SJSA1 (cell line): Measurements from ENCODE around the gene TIMM44. TPM values are rescaled to one million over a fixed set of nuclear protein-coding genes. Genes with fewer than 3 reads are reported as not detected.
"Not testable (repeated sequence)": the region's sequence is repeated elsewhere in the genome, so short reads cannot be mapped to it uniquely, and the experiment has no call there.

ENCODE experiments used
- DNase-seq, 2 experiments: peaks; one replicate each; pipeline ENCODE4 v3.0.0-alpha.2; 2015 to 2020; ENCODE audit warnings: low spot score in 2 of 2, low read depth in 1 of 2
- H3K27ac ChIP-seq: fragments of 250-450 bp; sonication (Bioruptor Pico); 2 replicates; pipeline ENCODE4 v1.5.1; 2020; ENCODE audit warnings: mild to moderate bottlenecking, moderate library complexity
- H3K27me3 ChIP-seq: fragments of 250-450 bp; sonication (Bioruptor Pico); replicated peaks from 2 replicates; pipeline ENCODE4 v1.5.1; 2020; ENCODE audit warnings: mild to moderate bottlenecking, moderate library complexity
- H3K36me3 ChIP-seq: fragments of 250-450 bp; sonication (Bioruptor Pico); 2 replicates; pipeline ENCODE4 v1.5.1; 2020; ENCODE audit warnings: mild to moderate bottlenecking
- H3K4me1 ChIP-seq: fragments of 250-450 bp; sonication (Bioruptor Pico); replicated peaks from 2 replicates; pipeline ENCODE4 v1.6.1; 2021; ENCODE audit warnings: mild to moderate bottlenecking
- H3K4me3 ChIP-seq: fragments of 250-450 bp; sonication (Bioruptor Pico); 2 replicates; pipeline ENCODE4 v1.5.1; 2020; ENCODE audit warnings: mild to moderate bottlenecking
- H3K9me3 ChIP-seq: fragments of 250-450 bp; sonication (Bioruptor Pico); replicated peaks from 2 replicates; pipeline ENCODE4 v1.5.1; 2020; ENCODE audit warnings: mild to moderate bottlenecking
- total RNA-seq: library from RNA; depleted of rRNA; stranded (reverse); fragments of >200 nt; shearing (Covaris generic); gene quantifications from 2 replicates; pipeline ENCODE4 v1.2.3, GENCODE V29; 2014

Gene TIMM44
- total RNA-seq, 1 experiment from 2014 or later, result 65.3 TPM

GRCh38 chr19:7893362-7894101 lies 49.9 kb downstream of the TIMM44 start:
- H3K27ac ChIP-seq, result not testable (repeated sequence)

DNA sequence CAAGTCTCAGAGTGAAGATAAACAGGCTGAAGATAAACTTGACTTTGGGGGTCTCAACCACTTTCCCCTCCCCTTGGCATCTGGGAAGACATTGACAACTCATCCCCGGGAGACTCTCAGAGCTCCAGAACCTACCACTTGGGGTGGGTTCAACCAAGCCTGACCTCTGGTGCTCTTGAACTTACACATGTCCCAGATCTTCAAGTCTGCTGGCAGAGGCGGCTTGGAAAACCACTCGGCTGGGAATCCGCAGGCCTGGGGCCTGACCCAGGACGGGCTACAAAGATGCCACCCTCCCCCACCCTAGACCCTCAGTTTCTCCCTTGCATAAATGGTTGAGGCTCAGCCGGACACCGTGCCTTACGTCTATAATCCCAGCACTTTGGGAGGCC lies 54.6 kb downstream of the TIMM44 start:
- Histone ChIP-seq H3K4me1 (peaks cover 9% of the 10 kb centered on the region; the same call in 1 of the 2 replicates), H3K27ac (no peak overlapping the region), H3K36me3 (no peaks in the 10 kb centered on the region)

More at GRCh38 chr19:7893362-7894101, 49.9 kb downstream of the TIMM44 start:
- H3K4me1 ChIP-seq, DNase-seq, H3K4me3 ChIP-seq, H3K36me3 ChIP-seq, H3K27me3 ChIP-seq, H3K9me3 ChIP-seq: not testable (repeated sequence)

DNA sequence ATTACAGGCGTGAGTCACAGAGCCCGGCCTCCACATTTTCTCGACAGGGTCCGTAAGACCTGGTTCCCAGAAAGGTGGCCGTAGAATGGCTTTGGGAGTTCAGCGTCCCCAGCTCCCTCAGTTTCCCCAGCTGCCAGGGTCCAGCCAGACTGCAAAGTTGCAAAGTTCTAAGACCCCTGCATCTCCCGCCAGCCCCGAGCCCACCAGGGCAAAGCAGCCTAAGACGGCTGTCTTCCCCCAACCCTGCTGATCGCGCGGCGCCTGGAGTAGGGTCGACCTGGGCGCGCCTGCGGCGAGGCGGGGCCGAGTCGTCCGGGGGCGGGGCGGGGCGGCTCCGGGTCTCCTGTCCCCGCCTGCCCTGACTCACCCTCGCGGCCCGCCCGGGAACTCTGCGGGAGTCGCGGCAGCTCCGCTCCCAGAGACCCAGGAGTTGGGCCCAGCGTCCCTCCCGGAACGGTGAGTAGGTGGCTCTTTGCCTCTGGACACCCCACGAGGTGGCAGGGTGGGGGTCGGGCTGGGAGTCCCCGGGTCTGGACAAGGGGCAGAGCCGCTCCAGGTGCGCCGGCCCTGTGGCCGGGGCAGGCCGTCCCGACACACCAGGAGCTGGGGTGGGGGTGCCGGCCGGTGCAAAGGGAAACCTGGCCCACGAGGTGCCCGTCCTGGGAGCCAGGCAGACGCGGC lies 55.2 kb downstream of the TIMM44 start, which contains the start of gene LRRC8E:
LRRC8E (plus strand) TSS at position 366 of the 681 bp plus-strand sequence. CDS start 7,094 bp downstream, outside the sequence.
- Histone ChIP-seq H3K36me3 (no peaks in the 10 kb centered on the region), H3K4me3 (peak within 1 kb of the TSS; percentile 43), H3K4me1 (peaks cover 9% of the 10 kb centered on the region; the same call in 1 of the 2 replicates), H3K27ac (no peak within 1 kb of the TSS), H3K9me3 (no peaks in the 10 kb centered on the region), H3K27me3 (no peaks in the 10 kb centered on the region)
- peak; percentile 15 to 75 for DNase-seq

More for the DNA sequence above, 54.6 kb downstream of the TIMM44 start:
- Histone ChIP-seq H3K4me3 (peak overlapping the region; percentile 43), H3K27me3 (no peaks in the 10 kb centered on the region), H3K9me3 (no peaks in the 10 kb centered on the region)
- DNase-seq, result no peak

GRCh38 chr19:7887408-7888144 lies 55.9 kb downstream of the TIMM44 start:
- no peaks in the 10 kb centered on the region for H3K36me3 ChIP-seq
- no peaks in the 10 kb centered on the region for H3K27me3 ChIP-seq
- no peak for DNase-seq
- no peaks in the 10 kb centered on the region for H3K9me3 ChIP-seq
- H3K27ac ChIP-seq, result no peak overlapping the region
- peaks cover 9% of the 10 kb centered on the region; the same call in 1 of the 2 replicates for H3K4me1 ChIP-seq
- H3K4me3 ChIP-seq, result no peak overlapping the region

DNA sequence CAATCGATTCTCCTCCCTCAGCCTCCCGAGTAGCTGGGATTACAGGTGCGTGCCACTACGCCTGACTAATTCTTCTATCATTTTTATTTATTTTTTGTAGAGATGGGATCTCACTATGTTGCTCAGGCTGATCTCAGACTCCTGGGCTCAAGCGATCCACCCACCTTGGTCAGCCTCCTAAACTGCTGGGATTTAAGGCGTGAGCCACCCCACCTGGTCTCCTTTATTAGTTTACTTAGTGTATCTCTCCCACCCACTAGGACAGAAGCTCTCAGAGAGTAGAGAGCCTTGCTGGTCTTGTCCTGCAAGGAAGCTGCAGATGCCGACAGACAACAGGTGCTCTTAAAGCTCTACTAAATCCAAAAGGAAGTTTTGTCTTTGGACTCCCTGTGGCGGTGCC lies 57.6 kb downstream of the TIMM44 start:
- Histone ChIP-seq H3K4me1 (peaks cover 9% of the 10 kb centered on the region; the same call in 1 of the 2 replicates), H3K27ac (no peak overlapping the region), H3K27me3 (no peaks in the 10 kb centered on the region), H3K36me3 (no peaks in the 10 kb centered on the region), H3K9me3 (no peaks in the 10 kb centered on the region), H3K4me3 (no peak overlapping the region)
- DNase-seq, result no peak

- no peak overlapping the region for H3K4me3 ChIP-seq
- DNase-seq, result no peak
- no peaks in the 10 kb centered on the region for H3K27me3 ChIP-seq
- no peak overlapping the region for H3K27ac ChIP-seq
- H3K9me3 ChIP-seq, result no peaks in the 10 kb centered on the region
- H3K4me1 ChIP-seq, result peaks cover 9% of the 10 kb centered on the region; the same call in 1 of the 2 replicates
- no peaks in the 10 kb centered on the region for H3K36me3 ChIP-seq
Observed at GRCh38 chr19:7883796-7884570, 59.5 kb downstream of the TIMM44 start.

GRCh38 chr19:7883105-7883504 lies 60.4 kb downstream of the TIMM44 start:
- peaks cover 1% of the 10 kb centered on the region; the same call in 1 of the 2 replicates for H3K4me1 ChIP-seq
- H3K9me3 ChIP-seq, result no peaks in the 10 kb centered on the region
- H3K36me3 ChIP-seq, result no peaks in the 10 kb centered on the region
- no peaks in the 10 kb centered on the region for H3K27me3 ChIP-seq
- H3K27ac ChIP-seq, result no peak overlapping the region
- DNase-seq, result no peak
- no peak overlapping the region for H3K4me3 ChIP-seq

- no peak overlapping the region for H3K4me3 ChIP-seq
- H3K9me3 ChIP-seq, result no peaks in the 10 kb centered on the region
- no peak for DNase-seq
- 0 out of 2 replicates have a peak, but pooled peaks cover 4% of the 10 kb centered on the region for H3K27me3 ChIP-seq
- H3K27ac ChIP-seq, result no peak overlapping the region
- no peaks in the 10 kb centered on the region for H3K4me1 ChIP-seq
- no peaks in the 10 kb centered on the region for H3K36me3 ChIP-seq
Observed at GRCh38 chr19:7881910-7882309, 61.6 kb downstream of the TIMM44 start.

DNA sequence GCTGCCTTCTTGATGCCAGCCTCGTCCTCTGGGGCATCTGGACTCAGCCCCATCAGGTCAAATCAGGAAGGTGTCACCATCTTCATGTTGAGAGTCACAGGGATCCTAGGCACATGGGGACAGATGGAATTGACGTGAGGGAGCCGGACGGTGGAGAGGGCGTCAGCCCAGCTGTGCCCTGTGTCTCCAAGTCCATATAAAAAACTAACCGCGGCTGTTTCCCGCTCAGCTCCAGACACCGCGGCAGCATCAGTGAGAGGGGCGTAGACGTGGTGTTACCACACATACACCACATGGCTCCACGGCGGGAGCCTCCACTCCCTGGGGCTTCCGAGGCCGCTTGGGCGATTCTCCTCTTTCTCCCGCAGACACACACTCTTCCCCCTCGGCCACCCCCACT lies 63.6 kb downstream of the TIMM44 start:
- no peaks in the 10 kb centered on the region for H3K4me1 ChIP-seq
- no peak overlapping the region for H3K27ac ChIP-seq
- no peaks in the 10 kb centered on the region for H3K36me3 ChIP-seq
- no peak overlapping the region for H3K4me3 ChIP-seq
- peaks cover 16% of the 10 kb centered on the region for H3K27me3 ChIP-seq
- no peak for DNase-seq
- no peaks in the 10 kb centered on the region for H3K9me3 ChIP-seq

GRCh38 chr19:7879111-7879807 lies 64.2 kb downstream of the TIMM44 start:
- peak in 1 of 2 experiments; percentile 44 for DNase-seq
- H3K36me3 ChIP-seq, result no peaks in the 10 kb centered on the region
- no peak overlapping the region for H3K27ac ChIP-seq
- H3K27me3 ChIP-seq, result peaks cover 21% of the 10 kb centered on the region
- no peaks in the 10 kb centered on the region for H3K9me3 ChIP-seq
- H3K4me1 ChIP-seq, result no peaks in the 10 kb centered on the region
- H3K4me3 ChIP-seq, result no peak overlapping the region

GRCh38 chr19:7877249-7877836 lies 66.1 kb downstream of the TIMM44 start:
- H3K4me3 ChIP-seq, result no peak overlapping the region
- peaks cover 2% of the 10 kb centered on the region for H3K4me1 ChIP-seq
- H3K36me3 ChIP-seq, result no peaks in the 10 kb centered on the region
- peaks cover 38% of the 10 kb centered on the region for H3K27me3 ChIP-seq
- H3K9me3 ChIP-seq, result no peaks in the 10 kb centered on the region
- no peak overlapping the region for H3K27ac ChIP-seq
- no peak for DNase-seq
